HEK293 (cell line): ENCODE measurements around the gene EIF4A3.

Source experiments
- CTCF ChIA-PET: fragments of 350-600 bp; formaldehyde crosslinking; extraction: SDS; loops from one replicate; lab custom pipeline; 2021; ENCODE audit warnings: antibody characterized with exemption; lab: Yijun Ruan, JAX
- POLR2A ChIA-PET: fragments of 300-600 bp; formaldehyde crosslinking; extraction: SDS; loops from one replicate; lab custom pipeline; 2020; ENCODE audit warnings: antibody characterized with exemption, inconsistent platforms; lab: Yijun Ruan, JAX
- H3K27ac ChIP-seq: fragments of 200-500 bp; sonication (Bioruptor generic); 2 replicates; pipeline ENCODE4 v1.5.1; 2014; ENCODE audit warnings: low read depth, low read length, control low read depth, inconsistent platforms; ENCODE audit errors: extremely low read depth
- H3K36me3 ChIP-seq, 2 experiments: fragments of 200-500 bp in 1 of 2; sonication (Bioruptor generic) in 1 of 2; 1 replicate in 1 of 2; 2 replicates in 1 of 2; pipeline ENCODE4 v1.5.1; 2014 to 2017; ENCODE audit warnings: inconsistent platforms in 2 of 2, low read length in 2 of 2; ENCODE audit not compliant: control insufficient read depth in 2 of 2, insufficient read depth in 1 of 2
- H3K4me1 ChIP-seq: fragments of 200-500 bp; sonication (Bioruptor generic); 2 replicates; pipeline ENCODE4 v1.5.1; 2014; ENCODE audit warnings: mild to moderate bottlenecking, low read length, inconsistent platforms; ENCODE audit not compliant: control insufficient read depth, insufficient read depth
- H3K4me3 ChIP-seq: 2 replicates; pipeline ENCODE4 v1.5.1; 2011; ENCODE audit warnings: low read depth, mild to moderate bottlenecking, control low read depth, low read length, moderate library complexity
- H3K9me3 ChIP-seq: fragments of 200-500 bp; sonication (Bioruptor generic); 2 replicates; pipeline ENCODE4 v1.5.1; 2014; ENCODE audit warnings: low read depth, low read length, inconsistent platforms; ENCODE audit not compliant: control insufficient read depth, insufficient read depth
- GLI4 ChIP-seq: fragments of 450-650 bp; formaldehyde crosslinking; IDR thresholded peaks from 2 replicates; pipeline ENCODE4 v1.5.1; 2016; ENCODE audit warnings: missing biosample characterization, missing genetic modification characterization
- GLIS1 ChIP-seq: fragments of 450-650 bp; formaldehyde crosslinking; IDR thresholded peaks from 2 replicates; pipeline ENCODE4 v1.5.1; 2016; ENCODE audit warnings: missing biosample characterization, missing genetic modification characterization
- HOXC10 ChIP-seq: sonication (generic); formaldehyde crosslinking; IDR thresholded peaks from 2 replicates; pipeline ENCODE4 v1.8.1; 2023; ENCODE audit warnings: mild to moderate bottlenecking, missing genetic modification reagents
- IKZF3 ChIP-seq: fragments of 450-650 bp; IDR thresholded peaks from 2 replicates; pipeline ENCODE4 v1.5.0; 2018; ENCODE audit warnings: missing biosample characterization, mild to moderate bottlenecking, missing genetic modification characterization, moderate library complexity
- KLF10 ChIP-seq: fragments of 450-650 bp; IDR thresholded peaks from 2 replicates; pipeline ENCODE4 v1.5.1; 2018; ENCODE audit warnings: missing biosample characterization, mild to moderate bottlenecking, missing genetic modification characterization
- KLF16 ChIP-seq: fragments of 450-650 bp; formaldehyde crosslinking; IDR thresholded peaks from 2 replicates; pipeline ENCODE4 v1.5.1; 2017; ENCODE audit warnings: missing biosample characterization, missing genetic modification characterization
- MEIS1 ChIP-seq: sonication (generic); formaldehyde crosslinking; IDR thresholded peaks from 2 replicates; pipeline ENCODE4 v1.8.1; 2022; ENCODE audit warnings: missing genetic modification reagents, mild to moderate bottlenecking, borderline replicate concordance
- MZF1 ChIP-seq: fragments of 450-650 bp; formaldehyde crosslinking; IDR thresholded peaks from 2 replicates; pipeline ENCODE4 v1.5.1; 2017; ENCODE audit warnings: missing biosample characterization, missing genetic modification characterization, borderline replicate concordance
- PRDM1 ChIP-seq: fragments of 450-650 bp; formaldehyde crosslinking; IDR thresholded peaks from 2 replicates; pipeline ENCODE4; 2016; ENCODE audit warnings: missing biosample characterization, missing genetic modification characterization
- SP2 ChIP-seq: fragments of 450-650 bp; formaldehyde crosslinking; IDR thresholded peaks from 2 replicates; pipeline ENCODE4 v1.5.1; 2016; ENCODE audit warnings: missing biosample characterization, missing genetic modification characterization
- ZBTB20 ChIP-seq: fragments of 450-650 bp; formaldehyde crosslinking; IDR thresholded peaks from 2 replicates; pipeline ENCODE4 v1.5.1; 2016; ENCODE audit warnings: missing biosample characterization, missing genetic modification characterization
- ZEB2 ChIP-seq: fragments of 450-650 bp; formaldehyde crosslinking; IDR thresholded peaks from 2 replicates; pipeline ENCODE4 v1.5.1; 2016; ENCODE audit warnings: missing biosample characterization, missing genetic modification characterization
- ZFP3 ChIP-seq: fragments of 450-650 bp; formaldehyde crosslinking; IDR thresholded peaks from 2 replicates; pipeline ENCODE4 v1.5.1; 2016; ENCODE audit warnings: low read depth, missing biosample characterization, missing genetic modification characterization
- ZNF121 ChIP-seq: fragments of 450-650 bp; formaldehyde crosslinking; IDR thresholded peaks from 2 replicates; pipeline ENCODE4 v1.5.1; 2016; ENCODE audit warnings: missing biosample characterization, missing genetic modification characterization
- ZNF155 ChIP-seq: fragments of 450-650 bp; formaldehyde crosslinking; IDR thresholded peaks from 2 replicates; pipeline ENCODE4 v1.5.1; 2016; ENCODE audit warnings: missing biosample characterization, missing genetic modification characterization
- ZNF549 ChIP-seq: fragments of 450-650 bp; IDR thresholded peaks from 2 replicates; pipeline ENCODE4 v1.5.1; 2018; ENCODE audit warnings: missing biosample characterization, missing genetic modification characterization, mild to moderate bottlenecking, inconsistent platforms, moderate library complexity
- ZNF610 ChIP-seq: fragments of 450-650 bp; formaldehyde crosslinking; IDR thresholded peaks from 2 replicates; pipeline ENCODE4 v1.5.1; 2016; ENCODE audit warnings: missing biosample characterization, missing genetic modification characterization, borderline replicate concordance
- ZNF629 ChIP-seq: fragments of 450-650 bp; formaldehyde crosslinking; IDR thresholded peaks from 2 replicates; pipeline ENCODE4 v1.5.1; 2017; ENCODE audit warnings: missing biosample characterization, missing genetic modification characterization
- ZNF660 ChIP-seq: fragments of 450-650 bp; IDR thresholded peaks from 2 replicates; pipeline ENCODE4 v1.5.1; 2018; ENCODE audit warnings: missing biosample characterization, mild to moderate bottlenecking, missing genetic modification characterization
- ZNF677 ChIP-seq: fragments of 450-650 bp; IDR thresholded peaks from 2 replicates; pipeline ENCODE4 v1.5.0; 2018; ENCODE audit warnings: missing biosample characterization, mild to moderate bottlenecking, missing genetic modification characterization, moderate library complexity
- ZNF747 ChIP-seq: fragments of 450-650 bp; formaldehyde crosslinking; IDR thresholded peaks from 2 replicates; pipeline ENCODE4 v1.5.1; 2016; ENCODE audit warnings: missing biosample characterization, missing genetic modification characterization
- ZNF777 ChIP-seq: fragments of 450-650 bp; formaldehyde crosslinking; IDR thresholded peaks from 2 replicates; pipeline ENCODE4 v1.5.1; 2017; ENCODE audit warnings: missing biosample characterization, missing genetic modification characterization, borderline replicate concordance
- ZNF785 ChIP-seq: fragments of 450-650 bp; formaldehyde crosslinking; IDR thresholded peaks from 2 replicates; pipeline ENCODE4 v1.5.1; 2016; ENCODE audit warnings: missing biosample characterization, missing genetic modification characterization
- TF ChIP-seq, protein P1 (sequence below): fragments of 450-650 bp; formaldehyde crosslinking; IDR thresholded peaks from 2 replicates; pipeline ENCODE4 v1.5.1; 2016; ENCODE audit warnings: missing biosample characterization, missing genetic modification characterization
- TF ChIP-seq, protein P2 (sequence below): fragments of 450-650 bp; formaldehyde crosslinking; conservative IDR thresholded peaks from 2 replicates; pipeline ENCODE4 v1.5.1; 2016; ENCODE audit warnings: low read depth, missing biosample characterization, missing genetic modification characterization
- TF ChIP-seq, protein P3 (sequence below): fragments of 450-650 bp; formaldehyde crosslinking; IDR thresholded peaks from 2 replicates; pipeline ENCODE4 v1.5.1; 2016; ENCODE audit warnings: missing biosample characterization, missing genetic modification characterization
- TF ChIP-seq, protein P4 (sequence below): fragments of 450-650 bp; formaldehyde crosslinking; IDR thresholded peaks from 2 replicates; pipeline ENCODE4 v1.5.1; 2016; ENCODE audit warnings: missing biosample characterization, missing genetic modification characterization
- TF ChIP-seq, protein P5 (sequence below): fragments of 450-650 bp; formaldehyde crosslinking; IDR thresholded peaks from 2 replicates; pipeline ENCODE4 v1.5.1; 2017; ENCODE audit warnings: missing biosample characterization, missing genetic modification characterization

EIF4A3 gene

DNA sequence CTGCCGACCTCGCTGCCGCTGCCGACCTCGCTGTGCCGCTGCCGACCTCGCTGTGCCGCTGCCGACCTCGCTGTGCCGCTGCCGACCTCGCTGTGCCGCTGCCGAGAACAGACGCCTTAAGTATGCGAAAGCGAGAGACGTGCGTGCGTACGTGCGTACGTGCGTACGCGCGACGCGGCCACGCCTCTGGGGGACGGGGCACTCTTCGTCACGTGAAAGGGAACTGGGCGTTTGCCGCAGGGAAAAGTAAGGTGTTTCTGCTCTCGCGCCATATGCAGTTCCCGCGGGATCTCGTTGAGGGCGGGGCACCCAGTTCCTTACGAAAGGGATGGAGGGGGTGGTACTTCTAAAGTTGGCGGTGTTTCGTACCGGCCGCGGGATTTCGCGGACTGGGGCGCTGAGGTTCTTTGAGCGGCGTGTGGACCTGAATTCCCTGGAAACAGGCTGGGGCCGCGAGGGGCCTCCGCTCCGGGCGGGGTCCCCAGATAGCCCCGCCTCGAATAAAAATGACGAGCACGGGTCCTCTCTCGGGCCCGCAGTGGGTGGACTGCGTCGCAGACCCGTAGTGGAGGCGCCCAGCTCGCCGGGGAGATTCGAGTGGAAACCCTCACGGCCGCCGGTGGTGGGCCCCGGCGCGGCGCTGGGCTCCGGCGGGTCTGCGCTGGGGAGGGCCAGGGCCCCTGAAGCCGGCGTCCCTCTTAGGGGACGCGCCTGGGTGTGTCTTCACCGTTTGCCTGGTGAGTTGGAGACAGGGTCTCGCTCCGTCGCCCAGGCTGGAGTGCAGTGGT is at the start of gene EIF4A3:
EIF4A3 (minus strand) TSS at position 94 of the 788 bp plus-strand sequence. CDS start 167 bp downstream, outside the sequence.
- ChIA-PET CTCF (interaction anchor here (1.4 kb wide), 1 partner anchor 142 kb away, joined by 5 read pairs; no protein-coding TSS in a partner anchor), POLR2A (interaction anchor here (0.6 to 1.4 kb wide), 5 partner anchors 12 to 113 kb away, joined by 3 to 5 read pairs (median 4); partner anchors contain the start of genes GAA, RNF213 and SLC26A11)
- H3K4me3 ChIP-seq, result peak within 1 kb of the TSS; percentile 97
- H3K27ac ChIP-seq, result peak within 1 kb of the TSS; percentile 84
- H3K4me1 ChIP-seq, result no peaks in the 10 kb centered on the region; the same call in 1 of the 2 replicates
- peaks cover 24 to 36% of the 10 kb centered on the region in 2 experiments for H3K36me3 ChIP-seq
- no peaks in the 10 kb centered on the region for H3K9me3 ChIP-seq
- TF ChIP-seq ZNF121 (tag by site-specific recombination) (peak; percentile 67; the same call in 1 of the 2 replicates), ZEB2 (tag by site-specific recombination) (peak; percentile 87), ZNF677 (peak; percentile 58; the same call in 1 of the 2 replicates), ZNF777 (tag by site-specific recombination) (no peak), MZF1 (peak; percentile 34; the same call in 1 of the 2 replicates), KLF10 (tag by site-specific recombination) (peak; percentile 94), KLF16 (peak; percentile 99), ZNF155 (tag by site-specific recombination) (no peak), ZNF629 (peak; percentile 72), ZNF747 (tag by site-specific recombination) (no peak), GLIS1 (0 out of 2 replicates have a peak, but pooled peaks have one; percentile 10), ZNF549 (no peak), GLI4 (tag by site-specific recombination) (no peak), HOXC10 (CRISPR knock-in tag) (0 out of 2 replicates have a peak, but pooled peaks have one; percentile 36), ZFP3 (tag by site-specific recombination) (no peak), ZNF660 (tag by site-specific recombination) (peak; percentile 56; the same call in 1 of the 2 replicates), ZNF610 (tag by site-specific recombination) (0 out of 2 replicates have a peak, but pooled peaks have one; percentile 21), PRDM1 (peak; percentile 75), ZBTB20 (tag by site-specific recombination) (peak; percentile 82; the same call in 1 of the 2 replicates), SP2 (tag by site-specific recombination) (peak; percentile 86), IKZF3 (tag by site-specific recombination) (no peak), ZNF785 (tag by site-specific recombination) (no peak), MEIS1 (CRISPR knock-in tag) (no peak)
- TF ChIP-seq, protein P1, sequence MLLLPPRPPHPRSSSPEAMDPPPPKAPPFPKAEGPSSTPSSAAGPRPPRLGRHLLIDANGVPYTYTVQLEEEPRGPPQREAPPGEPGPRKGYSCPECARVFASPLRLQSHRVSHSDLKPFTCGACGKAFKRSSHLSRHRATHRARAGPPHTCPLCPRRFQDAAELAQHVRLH (tag by site-specific recombination), result 0 out of 2 replicates have a peak, but pooled peaks have one; percentile 13
- TF ChIP-seq, protein P2, sequence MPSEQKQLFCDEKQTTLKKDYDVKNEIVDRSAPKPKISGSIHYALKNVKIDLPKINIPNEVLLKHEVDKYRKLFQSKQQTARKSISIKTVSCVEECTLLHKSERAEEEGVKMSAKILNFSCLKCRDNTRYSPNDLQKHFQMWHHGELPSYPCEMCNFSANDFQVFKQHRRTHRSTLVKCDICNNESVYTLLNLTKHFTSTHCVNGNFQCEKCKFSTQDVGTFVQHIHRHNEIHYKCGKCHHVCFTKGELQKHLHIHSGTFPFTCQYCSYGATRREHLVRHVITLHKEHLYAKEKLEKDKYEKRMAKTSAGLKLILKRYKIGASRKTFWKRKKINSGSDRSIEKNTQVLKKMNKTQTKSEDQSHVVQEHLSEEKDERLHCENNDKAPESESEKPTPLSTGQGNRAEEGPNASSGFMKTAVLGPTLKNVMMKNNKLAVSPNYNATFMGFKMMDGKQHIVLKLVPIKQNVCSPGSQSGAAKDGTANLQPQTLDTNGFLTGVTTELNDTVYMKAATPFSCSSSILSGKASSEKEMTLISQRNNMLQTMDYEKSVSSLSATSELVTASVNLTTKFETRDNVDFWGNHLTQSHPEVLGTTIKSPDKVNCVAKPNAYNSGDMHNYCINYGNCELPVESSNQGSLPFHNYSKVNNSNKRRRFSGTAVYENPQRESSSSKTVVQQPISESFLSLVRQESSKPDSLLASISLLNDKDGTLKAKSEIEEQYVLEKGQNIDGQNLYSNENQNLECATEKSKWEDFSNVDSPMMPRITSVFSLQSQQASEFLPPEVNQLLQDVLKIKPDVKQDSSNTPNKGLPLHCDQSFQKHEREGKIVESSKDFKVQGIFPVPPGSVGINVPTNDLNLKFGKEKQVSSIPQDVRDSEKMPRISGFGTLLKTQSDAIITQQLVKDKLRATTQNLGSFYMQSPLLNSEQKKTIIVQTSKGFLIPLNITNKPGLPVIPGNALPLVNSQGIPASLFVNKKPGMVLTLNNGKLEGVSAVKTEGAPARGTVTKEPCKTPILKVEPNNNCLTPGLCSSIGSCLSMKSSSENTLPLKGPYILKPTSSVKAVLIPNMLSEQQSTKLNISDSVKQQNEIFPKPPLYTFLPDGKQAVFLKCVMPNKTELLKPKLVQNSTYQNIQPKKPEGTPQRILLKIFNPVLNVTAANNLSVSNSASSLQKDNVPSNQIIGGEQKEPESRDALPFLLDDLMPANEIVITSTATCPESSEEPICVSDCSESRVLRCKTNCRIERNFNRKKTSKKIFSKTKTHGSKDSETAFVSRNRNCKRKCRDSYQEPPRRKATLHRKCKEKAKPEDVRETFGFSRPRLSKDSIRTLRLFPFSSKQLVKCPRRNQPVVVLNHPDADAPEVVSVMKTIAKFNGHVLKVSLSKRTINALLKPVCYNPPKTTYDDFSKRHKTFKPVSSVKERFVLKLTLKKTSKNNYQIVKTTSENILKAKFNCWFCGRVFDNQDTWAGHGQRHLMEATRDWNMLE (tag by site-specific recombination), result 0 out of 2 replicates have a peak, but pooled peaks have one; percentile 39
- TF ChIP-seq, protein P3, sequence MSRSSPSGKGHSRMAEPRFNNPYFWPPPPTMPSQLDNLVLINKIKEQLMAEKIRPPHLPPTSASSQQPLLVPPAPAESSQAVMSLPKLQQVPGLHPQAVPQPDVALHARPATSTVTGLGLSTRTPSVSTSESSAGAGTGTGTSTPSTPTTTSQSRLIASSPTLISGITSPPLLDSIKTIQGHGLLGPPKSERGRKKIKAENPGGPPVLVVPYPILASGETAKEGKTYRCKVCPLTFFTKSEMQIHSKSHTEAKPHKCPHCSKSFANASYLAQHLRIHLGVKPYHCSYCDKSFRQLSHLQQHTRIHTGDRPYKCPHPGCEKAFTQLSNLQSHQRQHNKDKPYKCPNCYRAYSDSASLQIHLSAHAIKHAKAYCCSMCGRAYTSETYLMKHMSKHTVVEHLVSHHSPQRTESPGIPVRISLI, result 0 out of 2 replicates have a peak, but pooled peaks have one; percentile 8
- TF ChIP-seq, protein P4, sequence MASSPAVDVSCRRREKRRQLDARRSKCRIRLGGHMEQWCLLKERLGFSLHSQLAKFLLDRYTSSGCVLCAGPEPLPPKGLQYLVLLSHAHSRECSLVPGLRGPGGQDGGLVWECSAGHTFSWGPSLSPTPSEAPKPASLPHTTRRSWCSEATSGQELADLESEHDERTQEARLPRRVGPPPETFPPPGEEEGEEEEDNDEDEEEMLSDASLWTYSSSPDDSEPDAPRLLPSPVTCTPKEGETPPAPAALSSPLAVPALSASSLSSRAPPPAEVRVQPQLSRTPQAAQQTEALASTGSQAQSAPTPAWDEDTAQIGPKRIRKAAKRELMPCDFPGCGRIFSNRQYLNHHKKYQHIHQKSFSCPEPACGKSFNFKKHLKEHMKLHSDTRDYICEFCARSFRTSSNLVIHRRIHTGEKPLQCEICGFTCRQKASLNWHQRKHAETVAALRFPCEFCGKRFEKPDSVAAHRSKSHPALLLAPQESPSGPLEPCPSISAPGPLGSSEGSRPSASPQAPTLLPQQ (tag by site-specific recombination), result peak; percentile 98
- TF ChIP-seq, protein P5, sequence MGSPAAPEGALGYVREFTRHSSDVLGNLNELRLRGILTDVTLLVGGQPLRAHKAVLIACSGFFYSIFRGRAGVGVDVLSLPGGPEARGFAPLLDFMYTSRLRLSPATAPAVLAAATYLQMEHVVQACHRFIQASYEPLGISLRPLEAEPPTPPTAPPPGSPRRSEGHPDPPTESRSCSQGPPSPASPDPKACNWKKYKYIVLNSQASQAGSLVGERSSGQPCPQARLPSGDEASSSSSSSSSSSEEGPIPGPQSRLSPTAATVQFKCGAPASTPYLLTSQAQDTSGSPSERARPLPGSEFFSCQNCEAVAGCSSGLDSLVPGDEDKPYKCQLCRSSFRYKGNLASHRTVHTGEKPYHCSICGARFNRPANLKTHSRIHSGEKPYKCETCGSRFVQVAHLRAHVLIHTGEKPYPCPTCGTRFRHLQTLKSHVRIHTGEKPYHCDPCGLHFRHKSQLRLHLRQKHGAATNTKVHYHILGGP (tag by site-specific recombination), result no peak
